Hair follicle dermal papilla cell (primary cell): ENCODE measurements around the gene PRR16. TPM values are rescaled to one million over a fixed set of nuclear protein-coding genes. Genes with fewer than 3 reads are reported as not detected.

Experiments used
- small RNA-seq: library from RNA; depleted of rRNA; stranded (forward); fragments of <200 nt; gene quantifications from one replicate; pipeline ENCODE3, GENCODE V24; 2012
- total RNA-seq: library from RNA; depleted of rRNA; stranded (reverse); fragments of >200 nt; gene quantifications from 2 replicates; pipeline ENCODE4 v1.2.3, GENCODE V29; 2012

The PRR16 gene
- 42.9 and 51.6 TPM in 2 replicates for total RNA-seq

GRCh38 chr5:120463991-120464626, at the start of gene PRR16:
Gene PRR16, plus strand, starts transcription at chr5:120464300.

Small RNA genes within 50 kb of the gene (small RNA-seq; reads per million reads assigned to genes)
- not detected for gene PRELID3BP8
- gene RNU4-69P = not detected
